CD4-positive, alpha-beta T cell treated with Interleukin-15 for 1 hour (primary cell): ENCODE measurements around the gene CD40LG.

Experiments used
- DNase-seq: peaks from one replicate; pipeline ENCODE4 v3.0.0-alpha.2; 2020

CD40LG gene

GRCh38 chrX:136647677-136648360 lies at the start of gene CD40LG:
Gene CD40LG, plus strand, starts transcription at chrX:136648158. Its CDS starts 91 bp downstream, at chrX:136648249.
- peak; percentile 33 for DNase-seq

GRCh38 chrX:136598631-136599030 lies 49.3 kb upstream of the CD40LG start:
- no peak for DNase-seq

- DNase-seq, result no peak
Observed at GRCh38 chrX:136600059-136600458, 47.9 kb upstream of the CD40LG start.

GRCh38 chrX:136607236-136607635 lies 40.7 kb upstream of the CD40LG start:
- DNase-seq, result no peak

GRCh38 chrX:136608295-136608933 lies 39.5 kb upstream of the CD40LG start:
- peak; percentile 68 for DNase-seq

GRCh38 chrX:136616987-136617685 lies 30.8 kb upstream of the CD40LG start:
- DNase-seq, result no peak

- DNase-seq, result no peak
Observed at GRCh38 chrX:136619899-136620505, 28.0 kb upstream of the CD40LG start.

- DNase-seq, result no peak
Observed at GRCh38 chrX:136620780-136621179, 27.2 kb upstream of the CD40LG start.

GRCh38 chrX:136622568-136622967 lies 25.4 kb upstream of the CD40LG start:
- no peak for DNase-seq

GRCh38 chrX:136623396-136623795 lies 24.6 kb upstream of the CD40LG start:
- DNase-seq, result no peak

- no peak for DNase-seq
Observed at GRCh38 chrX:136625246-136625645, 22.7 kb upstream of the CD40LG start.

- DNase-seq, result no peak
Observed at GRCh38 chrX:136626237-136626636, 21.7 kb upstream of the CD40LG start.

GRCh38 chrX:136626891-136627290 lies 21.1 kb upstream of the CD40LG start:
- DNase-seq, result no peak

- no peak for DNase-seq
Observed at GRCh38 chrX:136627409-136627808, 20.5 kb upstream of the CD40LG start.

GRCh38 chrX:136629084-136629750 lies 18.7 kb upstream of the CD40LG start:
- no peak for DNase-seq

GRCh38 chrX:136630881-136631280 lies 17.1 kb upstream of the CD40LG start:
- DNase-seq, result no peak

GRCh38 chrX:136635235-136635634 lies 12.7 kb upstream of the CD40LG start:
- DNase-seq, result no peak

- no peak for DNase-seq
Observed at GRCh38 chrX:136636121-136636520, 11.8 kb upstream of the CD40LG start.

- DNase-seq, result no peak
Observed at GRCh38 chrX:136639506-136640176, 8.3 kb upstream of the CD40LG start.

- DNase-seq, result no peak
Observed at GRCh38 chrX:136643243-136643642, 4.7 kb upstream of the CD40LG start.

- DNase-seq, result peak; percentile 36
Observed at GRCh38 chrX:136646602-136647239, 1.2 kb upstream of the CD40LG start.

GRCh38 chrX:136650811-136651210 lies 2.9 kb downstream of the CD40LG start:
- no peak for DNase-seq
